ENCODE data around the gene SOBP. TPM values are rescaled to one million over a fixed set of nuclear protein-coding genes. Genes with fewer than 3 reads are reported as not detected.

Gene SOBP
- 4.2 and 4.8 TPM in 2 replicates for total RNA-seq

GRCh38 chr6:107489636-107490565, at the start of gene SOBP:
Gene SOBP, plus strand, starts transcription at chr6:107490117. Its CDS starts 500 bp downstream, at chr6:107490617.

DNA sequence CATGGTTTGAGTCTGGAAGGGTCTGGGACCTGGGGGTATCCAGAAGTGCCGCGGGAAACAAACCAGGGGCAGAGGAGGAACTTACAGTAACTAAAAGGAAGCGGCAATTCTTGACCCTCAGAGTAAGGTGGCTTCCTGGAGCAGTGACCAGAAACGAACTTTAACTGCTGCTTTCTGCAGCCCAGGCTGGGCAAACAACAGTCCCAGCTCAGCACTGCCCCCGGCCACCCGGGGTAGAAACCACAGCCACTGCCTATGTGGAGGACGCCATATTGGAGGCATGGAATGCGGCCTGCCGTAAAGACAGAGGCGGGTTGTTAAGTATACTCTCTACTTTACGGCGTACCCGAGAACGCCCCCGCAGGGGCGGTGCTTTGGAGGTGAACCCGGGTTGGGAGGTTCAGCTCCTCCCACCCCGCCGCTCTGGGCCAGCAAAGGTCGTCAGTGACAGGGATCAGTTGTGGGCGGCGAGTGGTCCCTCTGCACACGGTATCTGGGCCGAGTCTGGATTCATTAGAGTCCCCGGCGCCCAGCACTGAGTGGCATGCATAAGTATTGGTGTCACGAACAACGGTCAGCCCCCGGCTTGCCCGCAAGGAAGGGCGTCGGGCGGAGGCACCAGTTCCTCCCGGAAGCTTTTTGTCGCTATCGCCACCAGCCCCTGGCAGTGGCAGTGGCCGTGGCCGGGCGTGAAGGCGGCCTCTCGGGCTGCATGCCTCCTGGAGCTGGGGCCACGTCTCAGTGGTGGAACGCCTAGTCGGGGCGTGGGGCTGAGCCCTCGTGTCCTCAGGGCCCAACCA, 30.4 kb upstream of the SOBP start, which contains the start of gene PDSS2:
Gene PDSS2, minus strand, starts transcription at position 282 of the 800 bp plus-strand sequence. Its CDS starts 279 bp downstream, at position 3.

Other genes with a start within 250 kb of the SOBP start
- gene PDSS2, start 30.6 kb upstream of the SOBP start, total RNA-seq = 11.6 and 14.9 TPM in 2 replicates